GM23338 (cell line): ENCODE results near the gene NPAS3.

Experiments used
- CREB1 ChIP-seq: fragments of 250-450 bp; sonication (Bioruptor Pico); IDR thresholded peaks from 2 replicates; pipeline ENCODE4 v1.5.0; 2020; ENCODE audit warnings: low read depth, mild to moderate bottlenecking, moderate library complexity
- EZH2 ChIP-seq: fragments of 200-600 bp; sonication (generic); IDR thresholded peaks from one replicate; pipeline ENCODE4 v1.8.0; 2017; ENCODE audit warnings: antibody characterized with exemption, mild to moderate bottlenecking, low read depth; ENCODE audit not compliant: unreplicated experiment
- EZH2phosphoT487 ChIP-seq: fragments of 200-600 bp; sonication (generic); IDR thresholded peaks from one replicate; pipeline ENCODE4 v1.8.1; 2018; ENCODE audit warnings: antibody characterized with exemption; ENCODE audit not compliant: unreplicated experiment
- JUNB ChIP-seq: IDR thresholded peaks from one replicate; pipeline ENCODE4 v1.6.1; 2016; ENCODE audit warnings: antibody characterized with exemption; ENCODE audit not compliant: unreplicated experiment
- NANOG ChIP-seq: IDR thresholded peaks from 2 replicates; pipeline ENCODE4 v1.6.1; 2016; ENCODE audit warnings: antibody characterized with exemption, borderline replicate concordance
- POLR2AphosphoS5 ChIP-seq: IDR thresholded peaks from 2 replicates; pipeline ENCODE4 v1.6.1; 2016; ENCODE audit warnings: antibody characterized with exemption, low read depth
- ZNF331 ChIP-seq: fragments of 250-450 bp; sonication (Bioruptor Pico); IDR thresholded peaks from 2 replicates; pipeline ENCODE4 v1.5.0; 2020; ENCODE audit warnings: low read depth, mild to moderate bottlenecking, moderate library complexity
- TF ChIP-seq, protein P1 (sequence below), 2 experiments: fragments of 200-600 bp in 1 of 2; sonication (generic) in 1 of 2; conservative IDR thresholded peaks; 2 replicates each; pipeline versions ENCODE4 v1.5.1 to v1.6.1; 2016 to 2017; ENCODE audit warnings: antibody characterized with exemption in 2 of 2, low read depth in 2 of 2, mild to moderate bottlenecking in 2 of 2, moderate library complexity in 1 of 2

DNA sequence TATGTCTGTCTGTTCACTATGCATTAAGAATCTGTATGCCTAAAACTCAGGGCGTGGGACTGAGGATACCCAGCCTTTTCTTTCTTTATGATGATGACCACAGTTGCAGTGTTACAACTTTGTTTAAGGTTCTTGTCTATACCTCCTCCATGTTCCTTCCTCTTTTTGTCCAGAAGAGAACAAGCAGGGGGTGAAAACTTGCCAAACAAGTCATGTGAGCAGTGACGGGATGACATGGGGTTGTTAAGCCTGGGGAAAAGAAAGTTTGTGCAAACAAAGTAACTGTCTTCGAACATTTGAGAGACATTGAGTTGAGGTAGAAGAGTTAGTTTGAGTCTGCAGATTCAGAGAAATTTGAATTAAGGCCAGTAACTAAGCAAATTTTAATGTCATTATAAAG lies 505.5 kb downstream of the NPAS3 start:
- no peak for TF ChIP-seq POLR2AphosphoS5
- TF ChIP-seq, protein P1, sequence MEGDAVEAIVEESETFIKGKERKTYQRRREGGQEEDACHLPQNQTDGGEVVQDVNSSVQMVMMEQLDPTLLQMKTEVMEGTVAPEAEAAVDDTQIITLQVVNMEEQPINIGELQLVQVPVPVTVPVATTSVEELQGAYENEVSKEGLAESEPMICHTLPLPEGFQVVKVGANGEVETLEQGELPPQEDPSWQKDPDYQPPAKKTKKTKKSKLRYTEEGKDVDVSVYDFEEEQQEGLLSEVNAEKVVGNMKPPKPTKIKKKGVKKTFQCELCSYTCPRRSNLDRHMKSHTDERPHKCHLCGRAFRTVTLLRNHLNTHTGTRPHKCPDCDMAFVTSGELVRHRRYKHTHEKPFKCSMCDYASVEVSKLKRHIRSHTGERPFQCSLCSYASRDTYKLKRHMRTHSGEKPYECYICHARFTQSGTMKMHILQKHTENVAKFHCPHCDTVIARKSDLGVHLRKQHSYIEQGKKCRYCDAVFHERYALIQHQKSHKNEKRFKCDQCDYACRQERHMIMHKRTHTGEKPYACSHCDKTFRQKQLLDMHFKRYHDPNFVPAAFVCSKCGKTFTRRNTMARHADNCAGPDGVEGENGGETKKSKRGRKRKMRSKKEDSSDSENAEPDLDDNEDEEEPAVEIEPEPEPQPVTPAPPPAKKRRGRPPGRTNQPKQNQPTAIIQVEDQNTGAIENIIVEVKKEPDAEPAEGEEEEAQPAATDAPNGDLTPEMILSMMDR (conservative IDR thresholded peaks at IDR 0.05; ENCODE audit: low read depth in 2 of 2), result no peak
- no peak for TF ChIP-seq EZH2
- no peak for TF ChIP-seq EZH2phosphoT487
- TF ChIP-seq CREB1, result no peak
- TF ChIP-seq NANOG, result no peak
- no peak for TF ChIP-seq JUNB
- TF ChIP-seq ZNF331 (CRISPR knock-in tag), result no peak
